Vein endothelial cell (primary cell): ENCODE measurements around the gene INHBA. TPM values are rescaled to one million over a fixed set of nuclear protein-coding genes. Genes with fewer than 3 reads are reported as not detected.

Experiments
- total RNA-seq: library from RNA; depleted of rRNA; stranded (reverse); fragments of >200 nt; gene quantifications from 2 replicates; pipeline ENCODE4 v1.2.3, GENCODE V29; 2012

INHBA gene
- 15.4 and 21.2 TPM in 2 replicates for total RNA-seq

DNA sequence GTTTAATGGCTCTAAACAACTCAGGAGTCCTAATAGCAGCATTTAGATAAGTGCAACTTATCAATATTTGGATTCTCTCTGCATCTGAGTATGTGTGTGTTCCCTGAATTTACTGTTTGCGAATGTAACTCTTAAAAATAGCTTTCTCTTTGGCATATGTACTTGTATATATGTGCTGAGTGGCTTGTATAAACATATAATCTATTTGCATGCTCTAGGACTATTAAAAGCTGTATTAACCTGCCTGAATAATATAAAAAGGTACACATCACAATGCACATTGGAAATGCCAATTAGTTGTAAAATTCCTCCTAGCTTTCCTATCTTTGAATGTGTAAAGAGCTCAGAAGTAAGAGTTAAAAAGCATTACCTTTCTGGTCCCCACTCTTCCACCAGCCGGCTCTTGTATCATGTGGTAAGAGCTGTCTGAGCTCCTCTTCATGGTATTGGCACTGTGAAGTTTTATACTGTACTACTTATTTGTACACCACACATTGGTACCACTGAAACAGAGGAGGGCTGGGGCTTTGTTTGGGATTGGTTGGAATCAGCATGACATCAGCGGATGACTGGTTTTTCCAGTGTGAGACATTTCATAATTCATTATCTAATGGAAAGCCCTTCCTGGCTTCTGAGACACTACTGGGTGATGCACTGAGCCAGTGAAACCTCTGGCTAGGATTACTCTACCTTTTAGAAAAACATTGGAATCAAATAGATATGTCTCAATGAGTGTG, at the start of gene INHBA:
INHBA (minus strand) TSS at position 456 of the 737 bp plus-strand sequence. CDS start 2,716 bp downstream, outside the sequence.

